GM21717 (cell line): ENCODE data around the gene MTHFD1L.
"Not testable (repeated sequence)": the region's sequence is repeated elsewhere in the genome, so short reads cannot be mapped to it uniquely, and the experiment has no call there.

Source experiments
- ATAC-seq: cut with Tn5 transposase; IDR thresholded peaks from one replicate; pipeline ENCODE4 v1.9.1; 2021; ENCODE audit warnings: mild to moderate bottlenecking, moderate library complexity; ENCODE audit not compliant: unreplicated experiment

Gene MTHFD1L

GRCh38 chr6:151089978-151090377 is 224.5 kb downstream of the MTHFD1L start:
- ATAC-seq = no peak

GRCh38 chr6:151091571-151091970 is 226.1 kb downstream of the MTHFD1L start:
- ATAC-seq = no peak

- no peak for ATAC-seq
Measured at GRCh38 chr6:151092591-151092990, 227.1 kb downstream of the MTHFD1L start.

- ATAC-seq = no peak
Measured at GRCh38 chr6:151093706-151094105, 228.2 kb downstream of the MTHFD1L start.

GRCh38 chr6:151095538-151096254 is 230.2 kb downstream of the MTHFD1L start:
- ATAC-seq = no peak

- ATAC-seq = no peak
Measured at GRCh38 chr6:151096255-151096612, 230.7 kb downstream of the MTHFD1L start.

GRCh38 chr6:151096691-151097606 is 231.4 kb downstream of the MTHFD1L start:
- ATAC-seq = no peak

- no peak for ATAC-seq
Measured at GRCh38 chr6:151098166-151098565, 232.7 kb downstream of the MTHFD1L start.

GRCh38 chr6:151100326-151100725 is 234.8 kb downstream of the MTHFD1L start:
- ATAC-seq = no peak

- ATAC-seq = no peak
Measured at GRCh38 chr6:151101161-151101815, 235.8 kb downstream of the MTHFD1L start.

- ATAC-seq = no peak
Measured at GRCh38 chr6:151101816-151102694, 236.6 kb downstream of the MTHFD1L start.

- ATAC-seq = no peak
Measured at GRCh38 chr6:151103266-151103665, 237.8 kb downstream of the MTHFD1L start.

- ATAC-seq = no peak
Measured at GRCh38 chr6:151107897-151108427, 242.5 kb downstream of the MTHFD1L start.

GRCh38 chr6:151108548-151108947 is 243.0 kb downstream of the MTHFD1L start:
- ATAC-seq = no peak

GRCh38 chr6:151109361-151109760 is 243.9 kb downstream of the MTHFD1L start:
- no peak for ATAC-seq

- no peak for ATAC-seq
Measured at GRCh38 chr6:151109869-151110575, 244.5 kb downstream of the MTHFD1L start.

- ATAC-seq = no peak
Measured at GRCh38 chr6:151110576-151110905, 245.0 kb downstream of the MTHFD1L start.

GRCh38 chr6:151111670-151112069 is 246.2 kb downstream of the MTHFD1L start:
- ATAC-seq = no peak

GRCh38 chr6:151112130-151112529 is 246.6 kb downstream of the MTHFD1L start:
- no peak for ATAC-seq

GRCh38 chr6:151112884-151113283 is 247.4 kb downstream of the MTHFD1L start:
- ATAC-seq = not testable (repeated sequence)
